Neural progenitor cell (in vitro differentiated cells): ENCODE data around the gene TWIST2.

ENCODE experiments used
- EZH2 ChIP-seq: fragments of 200-600 bp; sonication (generic); IDR thresholded peaks from 2 replicates; pipeline ENCODE4 v1.6.1; 2017; ENCODE audit warnings: antibody characterized with exemption, mild to moderate bottlenecking, moderate library complexity
- EZH2phosphoT487 ChIP-seq: fragments of 200-600 bp; sonication (generic); IDR thresholded peaks from 2 replicates; pipeline ENCODE4 v1.6.1; 2017; ENCODE audit warnings: antibody characterized with exemption
- TF ChIP-seq, protein P1 (sequence below): fragments of 200-600 bp; sonication (generic); IDR thresholded peaks from 2 replicates; pipeline ENCODE4 v1.5.1; 2017; ENCODE audit warnings: antibody characterized with exemption, mild to moderate bottlenecking

DNA sequence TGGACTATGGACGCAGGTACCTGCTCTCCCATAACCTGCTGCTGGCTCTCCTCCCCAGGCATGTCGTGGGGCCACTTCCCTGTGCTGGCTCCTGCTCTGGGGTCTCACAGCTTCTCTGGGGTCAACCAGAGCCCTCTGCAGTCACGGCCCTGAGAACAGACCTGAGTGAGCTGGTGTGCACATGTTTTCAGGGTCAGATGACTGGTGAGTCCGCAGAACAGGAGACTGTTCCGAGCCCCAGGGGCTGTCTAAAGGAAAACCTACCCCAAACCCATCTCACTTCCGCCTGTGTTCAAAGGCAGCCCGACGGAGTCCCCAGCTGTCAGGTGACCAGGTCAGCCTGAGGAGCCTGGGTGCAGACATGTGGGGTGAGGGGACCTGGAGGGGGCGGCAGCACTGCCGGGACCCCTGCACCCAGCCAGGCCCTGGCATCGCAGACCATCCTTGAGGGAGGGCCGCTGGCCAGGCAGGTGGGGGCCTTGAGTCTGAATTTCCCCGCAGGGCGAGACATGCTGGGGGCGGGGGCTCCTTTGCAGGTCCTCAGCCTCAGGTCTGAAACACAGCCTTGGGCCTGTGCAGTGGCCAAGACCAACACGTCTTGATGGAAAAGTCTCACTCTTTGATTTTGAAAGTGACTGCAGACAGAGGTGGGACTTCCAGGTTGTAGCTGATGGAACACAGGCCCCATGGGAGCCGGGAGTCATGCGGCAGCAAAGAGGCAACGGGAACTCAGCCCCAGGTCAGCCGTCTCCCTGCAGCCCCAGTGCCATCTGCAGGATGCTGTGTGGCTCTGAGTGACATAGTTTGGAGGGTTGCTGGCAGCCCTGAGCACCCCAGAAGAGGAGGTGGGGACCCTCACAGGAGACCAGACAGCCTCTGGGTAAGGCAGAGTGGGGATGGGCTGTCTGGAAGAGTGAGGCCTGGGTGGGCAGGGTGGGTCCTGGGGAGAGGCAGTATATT is 65.3 kb downstream of the TWIST2 start:
- TF ChIP-seq, protein P1, sequence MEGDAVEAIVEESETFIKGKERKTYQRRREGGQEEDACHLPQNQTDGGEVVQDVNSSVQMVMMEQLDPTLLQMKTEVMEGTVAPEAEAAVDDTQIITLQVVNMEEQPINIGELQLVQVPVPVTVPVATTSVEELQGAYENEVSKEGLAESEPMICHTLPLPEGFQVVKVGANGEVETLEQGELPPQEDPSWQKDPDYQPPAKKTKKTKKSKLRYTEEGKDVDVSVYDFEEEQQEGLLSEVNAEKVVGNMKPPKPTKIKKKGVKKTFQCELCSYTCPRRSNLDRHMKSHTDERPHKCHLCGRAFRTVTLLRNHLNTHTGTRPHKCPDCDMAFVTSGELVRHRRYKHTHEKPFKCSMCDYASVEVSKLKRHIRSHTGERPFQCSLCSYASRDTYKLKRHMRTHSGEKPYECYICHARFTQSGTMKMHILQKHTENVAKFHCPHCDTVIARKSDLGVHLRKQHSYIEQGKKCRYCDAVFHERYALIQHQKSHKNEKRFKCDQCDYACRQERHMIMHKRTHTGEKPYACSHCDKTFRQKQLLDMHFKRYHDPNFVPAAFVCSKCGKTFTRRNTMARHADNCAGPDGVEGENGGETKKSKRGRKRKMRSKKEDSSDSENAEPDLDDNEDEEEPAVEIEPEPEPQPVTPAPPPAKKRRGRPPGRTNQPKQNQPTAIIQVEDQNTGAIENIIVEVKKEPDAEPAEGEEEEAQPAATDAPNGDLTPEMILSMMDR: no peak
- TF ChIP-seq EZH2phosphoT487 (no peak), EZH2 (no peak)
